GM18873 (cell line): ENCODE data around the gene NDOR1.

Source experiments
- ATAC-seq: cut with Tn5 transposase; IDR thresholded peaks from one replicate; pipeline ENCODE4 v1.9.1; 2021; ENCODE audit warnings: mild to moderate bottlenecking, moderate library complexity, moderate number of reproducible peaks; ENCODE audit not compliant: unreplicated experiment, low FRiP score

NDOR1 gene

DNA sequence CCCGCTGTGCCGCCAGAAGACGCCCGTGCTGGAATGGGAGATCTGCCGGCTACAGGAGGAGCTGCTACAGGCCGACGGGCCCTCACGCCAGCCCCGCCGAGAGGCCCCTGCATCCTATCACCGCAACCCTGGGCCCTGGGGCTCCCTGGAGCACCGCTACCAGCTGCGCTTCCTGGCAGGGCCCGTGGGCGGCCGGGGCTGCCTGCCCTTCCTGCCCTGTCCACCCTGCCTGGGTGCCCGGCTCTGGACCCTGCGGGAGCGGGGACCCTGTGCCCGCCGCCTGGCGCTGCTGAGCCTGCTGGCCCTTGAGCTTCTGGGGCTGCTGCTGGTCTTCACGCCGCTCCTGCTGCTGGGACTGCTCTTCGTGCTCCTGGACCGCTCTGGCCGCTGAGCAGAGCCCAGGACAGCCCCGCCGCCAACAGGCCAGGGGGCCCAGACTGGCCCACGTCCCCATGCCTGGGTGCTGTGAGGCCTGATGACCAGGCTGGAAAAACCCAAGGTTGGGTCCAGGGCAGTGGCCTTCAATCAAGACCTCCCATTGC, 12.8 kb downstream of the NDOR1 start:
- ATAC-seq, result no peak

DNA sequence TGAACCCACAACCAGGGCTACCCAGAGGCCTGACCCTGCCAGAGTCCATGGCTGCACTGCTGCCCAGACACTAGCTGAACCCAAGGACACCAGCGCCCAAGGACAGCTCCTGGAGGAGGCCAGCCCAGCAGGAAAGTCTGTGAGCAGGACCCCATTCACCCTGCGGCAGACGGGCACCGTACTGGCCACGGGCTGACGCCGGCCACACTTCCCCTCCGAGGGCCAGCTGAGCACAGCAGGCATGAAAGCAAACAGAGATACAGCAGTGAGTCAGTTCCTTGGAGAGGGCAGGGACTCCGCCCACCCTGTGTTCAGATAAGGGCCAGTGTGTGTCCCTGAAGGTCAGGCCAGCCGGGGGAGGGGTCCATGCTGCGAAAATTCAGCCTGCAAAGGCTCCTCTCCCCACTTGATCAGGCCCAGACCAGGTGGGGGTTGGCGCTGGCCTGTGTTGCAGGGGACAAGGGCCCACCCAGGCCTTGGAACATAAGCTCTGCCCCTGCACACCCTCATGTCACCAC, 13.3 kb downstream of the NDOR1 start:
- ATAC-seq, result no peak

DNA sequence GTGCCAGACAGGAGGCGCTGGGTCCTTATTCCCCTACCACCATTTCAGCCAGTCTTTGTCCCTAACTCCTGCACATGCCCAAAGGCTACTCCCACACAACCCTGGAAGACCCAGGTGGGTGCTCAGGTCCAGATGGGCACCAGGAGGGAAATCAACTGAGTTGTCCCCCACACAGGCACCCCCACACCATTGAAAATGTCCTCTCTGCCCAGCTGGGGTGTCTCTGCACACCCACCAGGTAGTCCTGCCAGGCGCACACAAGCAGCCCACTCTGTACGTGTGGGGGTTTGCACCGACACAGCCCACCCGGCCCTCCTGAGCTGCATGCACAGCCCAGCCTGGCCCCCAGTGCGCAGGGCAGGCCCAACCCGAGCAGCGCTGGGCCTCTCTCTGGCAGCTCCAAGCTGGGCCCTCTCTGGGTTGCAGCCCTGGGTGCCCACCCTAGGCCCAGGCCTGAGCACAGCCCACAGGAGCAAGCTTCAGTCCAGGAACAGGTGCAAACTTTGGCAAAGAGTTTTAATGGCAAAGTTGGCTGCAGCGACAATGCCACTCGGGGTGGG, 14.3 kb downstream of the NDOR1 start:
- ATAC-seq, result no peak

- no peak for ATAC-seq
Observed at GRCh38 chr9:137220317-137221094, 15.0 kb downstream of the NDOR1 start.

- no peak for ATAC-seq
Observed at GRCh38 chr9:137221095-137221505, 15.6 kb downstream of the NDOR1 start.

- no peak for ATAC-seq
Observed at GRCh38 chr9:137221506-137222111, 16.1 kb downstream of the NDOR1 start.

DNA sequence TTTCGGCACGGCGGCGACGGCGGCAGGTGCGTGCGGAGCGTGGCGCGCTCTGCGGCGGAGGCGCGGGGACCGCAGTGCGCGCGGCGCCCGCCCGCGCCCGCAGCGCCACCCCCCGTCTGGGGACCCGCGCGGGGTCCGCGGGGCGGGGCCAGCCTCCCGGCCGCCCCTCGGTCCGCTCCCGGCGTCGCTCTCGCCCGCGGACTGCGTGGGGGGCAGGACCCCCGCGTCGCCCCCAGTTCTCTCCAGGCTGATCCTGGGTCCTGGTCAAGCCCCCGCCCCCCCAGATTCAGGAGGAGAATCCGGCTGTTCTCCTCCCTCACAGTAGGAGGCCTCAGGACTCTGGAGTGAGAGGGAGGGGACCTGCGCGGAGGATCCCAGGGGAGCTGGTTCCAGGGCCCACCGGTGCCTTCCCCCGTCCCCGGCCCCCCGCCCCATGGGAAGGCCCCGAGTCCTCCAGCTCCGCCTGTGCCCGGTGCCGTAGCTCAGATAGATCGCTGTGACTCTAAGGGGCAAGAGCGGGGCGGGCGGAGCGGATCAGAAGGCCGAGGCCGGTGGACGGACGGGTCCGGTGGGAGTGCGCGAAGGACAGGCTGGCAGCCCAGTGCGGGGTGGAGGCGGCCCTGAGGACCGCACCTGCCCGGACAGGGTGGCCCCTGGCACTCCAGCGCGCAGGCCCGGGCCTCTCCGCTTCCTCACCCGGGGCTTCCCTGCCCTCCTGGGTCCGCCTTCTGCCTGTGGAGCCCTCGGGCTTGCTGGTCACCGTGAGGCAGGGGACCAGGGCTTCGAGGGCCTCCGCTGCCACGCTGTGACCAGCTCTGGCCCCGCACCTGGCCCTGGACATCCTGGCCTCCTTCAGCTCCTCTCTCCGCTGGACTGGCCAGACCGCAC, 16.9 kb downstream of the NDOR1 start, which contains the start of gene RNF208:
TSS of gene RNF208 (minus strand) at position 51 of the 888 bp plus-strand sequence. CDS start 1,028 bp downstream, outside the sequence.
- ATAC-seq, result peak; percentile 2

DNA sequence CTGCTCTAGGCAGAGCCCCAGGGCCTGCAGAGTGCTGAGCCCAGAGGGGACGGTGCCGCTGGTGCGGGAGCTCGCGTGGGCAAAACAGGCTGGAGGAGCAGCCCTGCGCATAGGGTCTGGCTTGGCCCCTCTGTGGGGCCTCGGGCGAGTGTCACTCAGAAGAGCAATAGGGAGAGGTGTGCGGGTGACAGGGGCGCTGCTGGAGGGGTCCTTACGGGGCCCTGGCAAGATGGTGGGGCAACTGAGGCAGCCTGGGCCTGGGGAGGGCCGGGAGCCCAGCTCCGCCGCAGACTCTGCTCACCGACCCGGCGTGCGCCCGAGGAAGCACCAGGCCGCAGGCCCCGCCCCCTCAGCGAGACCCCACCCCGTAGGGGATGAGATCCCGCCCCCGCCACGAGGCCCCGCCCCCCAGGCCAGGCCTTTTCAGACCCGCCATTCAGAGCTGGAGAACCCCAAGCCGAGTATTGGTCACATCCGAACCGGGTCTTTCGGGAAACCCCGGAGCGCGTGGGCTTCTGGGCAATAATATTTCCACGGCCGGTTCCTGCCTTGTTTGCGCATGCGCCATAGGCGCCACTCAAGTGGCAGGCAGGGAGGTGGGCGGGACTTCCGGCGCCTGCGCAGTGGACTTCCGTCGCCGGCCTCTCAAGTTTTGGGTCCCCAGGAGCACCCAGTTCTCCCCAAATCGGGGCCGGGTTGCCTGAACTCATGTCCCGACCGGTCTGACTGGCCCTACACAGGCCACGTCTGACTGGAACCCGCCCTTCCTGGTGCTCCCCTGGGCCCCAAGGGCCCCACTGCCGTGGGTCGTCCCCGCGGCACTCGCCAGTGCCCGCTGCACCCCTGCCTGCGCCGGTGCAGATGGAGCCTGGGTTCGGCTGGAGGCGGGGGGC, 17.8 kb downstream of the NDOR1 start:
- peak; percentile 64 for ATAC-seq

DNA sequence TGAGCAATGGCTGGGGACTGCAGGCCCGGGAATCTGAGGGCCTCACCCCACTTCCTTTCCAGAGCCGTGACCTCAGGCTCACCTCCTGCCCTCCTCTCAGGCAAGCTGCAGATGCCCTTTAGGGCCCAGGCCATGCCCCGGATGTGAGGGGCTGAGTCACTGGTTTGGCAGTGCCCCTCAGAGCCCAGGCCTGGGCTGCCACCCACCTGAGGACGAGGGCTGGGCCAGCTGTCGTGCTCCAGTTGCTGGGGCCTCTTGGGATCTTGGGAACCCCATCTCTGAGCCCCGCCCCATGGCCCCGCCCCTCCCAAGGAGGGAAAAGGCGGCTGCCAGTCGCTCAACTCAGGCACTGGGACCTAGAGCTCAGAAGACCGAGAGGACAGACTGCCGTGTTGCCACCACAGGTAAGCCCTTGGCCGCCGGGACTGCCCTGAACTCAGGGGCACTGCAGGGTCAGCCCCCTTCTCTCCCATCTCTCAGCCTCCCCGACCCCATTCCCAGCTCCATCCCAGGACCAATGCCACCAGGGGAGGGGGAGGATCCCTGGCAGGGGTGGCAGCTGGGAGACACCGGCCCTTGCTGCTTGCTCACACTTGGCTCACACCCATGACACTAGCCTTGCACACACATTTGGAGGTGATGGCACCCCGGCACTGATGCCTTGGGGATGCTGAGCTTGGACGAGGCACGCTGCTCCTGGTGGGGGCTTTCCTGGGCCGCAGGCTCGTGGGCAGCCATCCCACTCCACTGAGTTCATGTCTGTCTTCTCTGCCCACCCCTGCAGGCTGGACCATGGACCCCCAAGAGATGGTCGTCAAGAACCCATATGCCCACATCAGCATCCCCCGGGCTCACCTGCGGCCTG, 19.6 kb downstream of the NDOR1 start, which contains the start of gene CYSRT1:
TSS of gene CYSRT1 (plus strand) at position 345 of the 865 bp plus-strand sequence. CDS start at position 793, 448 bp downstream.
- no peak for ATAC-seq

DNA sequence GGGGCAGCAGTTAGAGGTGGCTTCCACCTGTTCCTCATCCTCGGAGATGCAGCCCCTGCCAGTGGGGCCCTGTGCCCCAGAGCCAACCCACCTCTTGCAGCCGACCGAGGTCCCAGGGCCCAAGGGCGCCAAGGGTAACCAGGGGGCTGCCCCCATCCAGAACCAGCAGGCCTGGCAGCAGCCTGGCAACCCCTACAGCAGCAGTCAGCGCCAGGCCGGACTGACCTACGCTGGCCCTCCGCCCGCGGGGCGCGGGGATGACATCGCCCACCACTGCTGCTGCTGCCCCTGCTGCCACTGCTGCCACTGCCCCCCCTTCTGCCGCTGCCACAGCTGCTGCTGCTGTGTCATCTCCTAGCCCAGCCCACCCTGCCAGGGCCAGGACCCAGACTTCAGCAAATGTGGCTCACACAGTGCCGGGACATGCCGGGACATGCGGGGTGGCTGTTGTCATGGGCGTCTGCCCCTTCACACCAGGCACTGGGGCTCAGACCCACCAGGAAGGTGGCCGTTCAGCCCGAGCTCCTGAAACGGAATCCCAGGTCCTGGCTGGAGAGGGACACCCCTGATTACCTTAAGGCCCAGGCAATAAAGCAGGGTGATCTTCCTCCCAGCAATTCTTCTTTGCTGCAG, 20.3 kb downstream of the NDOR1 start:
- no peak for ATAC-seq

- no peak for ATAC-seq
Observed at GRCh38 chr9:137226338-137227053, 21.0 kb downstream of the NDOR1 start.

GRCh38 chr9:137227054-137227852, 21.8 kb downstream of the NDOR1 start, which contains the start of gene RNF224:
TSS of gene RNF224 (plus strand) at chr9:137227502. CDS start at chr9:137228336, 834 bp downstream.
- no peak for ATAC-seq

DNA sequence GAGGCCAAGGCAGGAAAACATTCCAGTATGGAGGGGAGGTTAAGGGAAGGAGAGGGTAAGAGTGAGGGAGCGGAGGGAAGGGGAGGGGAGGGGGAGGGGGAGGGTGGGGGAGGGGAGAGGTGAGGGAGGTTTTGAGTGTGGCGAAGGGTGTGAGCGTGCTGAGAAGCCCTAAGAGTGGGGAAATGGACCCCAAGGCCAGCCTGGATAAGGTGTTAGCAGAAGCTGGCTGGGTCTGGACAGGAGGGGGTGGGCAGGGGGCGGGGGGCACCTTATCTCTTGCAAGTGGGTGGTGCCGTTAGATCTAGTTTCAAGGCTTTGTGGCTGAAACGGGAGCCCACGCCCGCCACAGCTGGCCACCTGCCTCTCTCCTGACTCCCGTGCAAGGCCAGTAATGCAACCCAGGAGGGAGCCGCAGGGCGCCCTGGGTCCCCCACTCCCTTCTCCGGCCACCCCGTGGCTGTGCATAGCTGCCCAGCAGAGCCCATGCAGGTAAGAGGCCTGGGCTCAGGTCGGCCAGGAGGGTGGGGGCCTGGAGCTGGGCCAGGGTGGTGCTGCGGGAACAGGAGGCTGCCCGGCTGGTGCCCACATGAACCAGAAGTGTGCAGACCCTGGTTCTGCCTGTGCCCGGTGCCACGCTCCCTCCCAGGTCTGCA, 22.5 kb downstream of the NDOR1 start:
- ATAC-seq, result no peak

GRCh38 chr9:137228506-137228967, 23.0 kb downstream of the NDOR1 start:
- no peak for ATAC-seq
